Dedifferentiated amniotic fluid mesenchymal stem cell (primary cell): Measurements from ENCODE around the gene GJA10.

Experiments used
- DNase-seq: peaks from one replicate; pipeline ENCODE4 v3.0.0-alpha.2; 2016; ENCODE audit errors: extremely low spot score

The GJA10 gene

GRCh38 chr6:89944826-89945407 is 50.6 kb downstream of the GJA10 start:
- no peak for DNase-seq
